Measurements from ENCODE around the gene LCORL.

- TF ChIP-seq CTCF (conservative IDR thresholded peaks at IDR 0.05), result no peak
- TF ChIP-seq EZH2 (IDR thresholded peaks at IDR 0.05; ENCODE audit: low read depth), result no peak
Measured at GRCh38 chr4:18067031-18067430, 45.5 kb upstream of the LCORL start.

Measured in PC-9 (cell line).